Uterus (tissue), 4 donors: Measurements from ENCODE around the gene MUC12. TPM values are rescaled to one million over a fixed set of nuclear protein-coding genes. Genes with fewer than 3 reads are reported as not detected.
"Not testable (repeated sequence)": the region's sequence is repeated elsewhere in the genome, so short reads cannot be mapped to it uniquely, and the experiment has no call there.

ENCODE experiments used
- DNase-seq, 2 donors: peaks; one replicate each; pipeline ENCODE4 v3.0.0-alpha.2; 2019 to 2020
- H3K27ac ChIP-seq, 2 donors: fragments of 200-600 bp; sonication (generic); 1 replicate in 1 of 2; 2 replicates in 1 of 2; pipeline ENCODE4 v1.5.1; 2016 to 2018
- H3K27me3 ChIP-seq, 2 donors: fragments of 200-600 bp; sonication (generic); one replicate each; pipeline ENCODE4 v1.5.1; 2018 to 2019; ENCODE audit warnings: control low read depth in 1 of 2
- H3K36me3 ChIP-seq, 2 donors: fragments of 200-600 bp; sonication (generic); one replicate each; pipeline ENCODE4 v1.5.1; 2019; ENCODE audit warnings: control low read depth in 1 of 2
- H3K4me1 ChIP-seq, 2 donors: fragments of 200-600 bp; sonication (generic); one replicate each; pipeline ENCODE4 v1.5.1; 2018 to 2019; ENCODE audit warnings: control low read depth in 1 of 2
- H3K4me3 ChIP-seq, 2 donors: fragments of 200-600 bp; sonication (generic); 1 replicate in 1 of 2; 2 replicates in 1 of 2; pipeline ENCODE4 v1.5.1; 2018 to 2019; ENCODE audit warnings: mild to moderate bottlenecking in 1 of 2
- H3K9me3 ChIP-seq, 2 donors: fragments of 200-600 bp; sonication (generic); one replicate each; pipeline ENCODE4 v1.5.1; 2019; ENCODE audit warnings: control low read depth in 1 of 2
- CTCF ChIP-seq, 4 experiments: fragments of 200-600 bp in 2 of 4; fragments of 450-650 bp in 2 of 4; sonication (generic) in 2 of 4; IDR thresholded peaks; one replicate each; pipeline ENCODE4 v1.5.1; 2016 to 2019; ENCODE audit warnings: antibody characterized with exemption in 4 of 4, mild to moderate bottlenecking in 2 of 4, moderate library complexity in 1 of 4
- POLR2A ChIP-seq, 2 donors: fragments of 450-650 bp; IDR thresholded peaks; one replicate each; pipeline ENCODE4 v1.6.1; 2016; ENCODE audit warnings: antibody characterized with exemption in 2 of 2, mild to moderate bottlenecking in 1 of 2, moderate library complexity in 1 of 2
- intact Hi-C: fragments of 100-400 bp; cut with DNase I; formaldehyde crosslinking; loops from one replicate; pipeline ENCODE4 v1.15.1; 2023; ENCODE audit warnings: low total_unique reads
- total RNA-seq, 4 donors: library from RNA; depleted of rRNA in 3 of 4; stranded (reverse); fragments of >200 nt in 3 of 4; gene quantifications; one replicate each; pipeline versions ENCODE4 v1.1.0 to v1.2.4, GENCODE V29; 2014 to 2023
- donor health status: DM: yes; HTN: yes; CAD: no.

Gene MUC12
- total RNA-seq, 4 donors from 2014 or later: 0.03 to 14.9 (median 0.29) TPM; not detected in 1

- H3K27ac ChIP-seq: no peak overlapping the region
- intact Hi-C loops: no loop called here
- no peaks in the 10 kb centered on the region for H3K4me1 ChIP-seq
- TF ChIP-seq POLR2A (IDR thresholded peaks at IDR 0.05) (no peak), CTCF (IDR thresholded peaks at IDR 0.05) (no peak)
- H3K36me3 ChIP-seq: no peaks in the 10 kb centered on the region
- no peak overlapping the region for H3K4me3 ChIP-seq
- DNase-seq: no peak
- H3K27me3 ChIP-seq: no peaks in the 10 kb centered on the region
- H3K9me3 ChIP-seq: no peaks in the 10 kb centered on the region
Measured at GRCh38 chr7:100978300-100978699, 8.9 kb downstream of the MUC12 start.

DNA sequence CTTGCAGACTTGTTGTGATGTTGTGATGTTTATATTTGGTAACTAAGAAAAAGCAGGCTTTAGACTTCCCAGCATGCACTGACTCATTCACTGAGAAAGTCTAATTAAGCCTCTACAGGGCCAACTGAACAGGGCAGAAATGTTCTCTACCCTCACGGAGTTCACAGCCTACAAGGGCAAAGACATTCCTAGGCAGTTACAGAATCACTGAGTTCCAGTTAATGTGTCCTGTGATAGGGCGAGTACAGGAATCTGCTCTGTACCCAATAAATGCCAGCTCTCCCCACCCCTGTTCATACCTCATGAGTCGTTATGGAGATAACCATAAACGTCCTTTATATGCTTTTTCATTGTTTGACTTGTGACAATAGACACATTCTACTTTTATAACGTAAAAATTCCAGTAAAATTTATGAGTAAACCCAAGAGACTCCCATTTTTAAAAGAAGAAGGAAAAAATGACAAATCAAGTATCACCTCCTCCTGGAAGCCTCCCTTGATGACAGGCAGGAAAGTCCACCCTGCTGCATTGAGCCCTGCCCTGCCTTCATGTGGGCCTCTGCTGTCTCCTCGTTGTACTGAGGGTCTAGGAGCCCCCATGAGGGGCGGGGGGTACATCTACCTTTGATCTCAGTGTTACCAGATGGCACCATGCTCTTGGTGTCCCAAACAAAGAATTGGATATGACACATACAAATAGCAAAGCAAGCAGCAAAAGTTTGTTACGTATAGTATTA is 14.3 kb downstream of the MUC12 start:
- H3K4me1 ChIP-seq: no peaks in the 10 kb centered on the region
- intact Hi-C loops: no loop called here
- no peak for DNase-seq
- H3K27ac ChIP-seq: no peak overlapping the region
- TF ChIP-seq POLR2A (IDR thresholded peaks at IDR 0.05): no peak
- TF ChIP-seq CTCF (IDR thresholded peaks at IDR 0.05): no peak
- no peak overlapping the region for H3K4me3 ChIP-seq
- no peaks in the 10 kb centered on the region for H3K36me3 ChIP-seq
- no peaks in the 10 kb centered on the region for H3K9me3 ChIP-seq
- no peaks in the 10 kb centered on the region for H3K27me3 ChIP-seq

DNA sequence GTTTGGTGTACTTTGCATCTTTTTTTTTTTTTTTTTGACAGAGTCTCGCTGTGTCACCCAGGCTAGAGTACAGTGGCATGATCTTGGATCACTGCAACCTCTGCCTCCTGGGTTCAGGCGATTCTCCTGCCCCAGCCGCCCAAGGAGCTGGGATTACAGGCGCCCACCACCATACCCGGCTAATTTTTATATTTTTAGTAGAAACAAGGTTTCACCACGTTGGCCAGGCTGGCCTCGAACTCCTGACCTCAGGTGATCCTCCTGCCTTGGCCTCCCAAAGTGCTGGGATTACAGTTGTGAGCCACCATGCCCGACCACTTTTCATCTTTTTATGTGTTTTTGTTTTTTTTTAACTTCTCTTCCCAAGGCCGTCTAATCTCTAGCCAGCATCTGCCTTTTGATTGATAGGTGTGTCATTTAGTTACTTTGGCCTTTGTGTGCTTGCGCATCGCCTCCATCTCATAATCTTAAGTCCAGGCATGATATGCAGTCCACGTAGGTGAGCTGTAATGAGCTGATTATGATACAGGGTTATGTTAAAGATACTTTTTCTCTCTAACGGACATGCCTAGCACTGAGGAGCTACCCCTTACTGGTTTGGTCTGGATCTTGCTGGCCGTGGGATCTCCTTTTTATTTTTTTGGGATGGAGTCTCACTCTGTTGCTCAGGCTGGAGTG is 15.0 kb downstream of the MUC12 start:
- H3K9me3 ChIP-seq, H3K27ac ChIP-seq, H3K36me3 ChIP-seq, H3K27me3 ChIP-seq, H3K4me3 ChIP-seq, intact Hi-C loops, H3K4me1 ChIP-seq, DNase-seq: not testable (repeated sequence)

- H3K4me3 ChIP-seq, H3K27me3 ChIP-seq, H3K9me3 ChIP-seq, H3K27ac ChIP-seq, H3K4me1 ChIP-seq, DNase-seq, H3K36me3 ChIP-seq, intact Hi-C loops: not testable (repeated sequence)
Measured at GRCh38 chr7:100985033-100985797, 15.8 kb downstream of the MUC12 start.

- no peaks in the 10 kb centered on the region for H3K4me1 ChIP-seq
- H3K36me3 ChIP-seq: no peaks in the 10 kb centered on the region
- H3K27me3 ChIP-seq: no peaks in the 10 kb centered on the region
- intact Hi-C loops: no loop called here
- no peak overlapping the region for H3K4me3 ChIP-seq
- no peak overlapping the region for H3K27ac ChIP-seq
- no peaks in the 10 kb centered on the region for H3K9me3 ChIP-seq
- no peak for DNase-seq
- TF ChIP-seq POLR2A (IDR thresholded peaks at IDR 0.05): no peak
- no peak for TF ChIP-seq CTCF (IDR thresholded peaks at IDR 0.05)
Measured at GRCh38 chr7:100991631-100992030, 22.3 kb downstream of the MUC12 start.

DNA sequence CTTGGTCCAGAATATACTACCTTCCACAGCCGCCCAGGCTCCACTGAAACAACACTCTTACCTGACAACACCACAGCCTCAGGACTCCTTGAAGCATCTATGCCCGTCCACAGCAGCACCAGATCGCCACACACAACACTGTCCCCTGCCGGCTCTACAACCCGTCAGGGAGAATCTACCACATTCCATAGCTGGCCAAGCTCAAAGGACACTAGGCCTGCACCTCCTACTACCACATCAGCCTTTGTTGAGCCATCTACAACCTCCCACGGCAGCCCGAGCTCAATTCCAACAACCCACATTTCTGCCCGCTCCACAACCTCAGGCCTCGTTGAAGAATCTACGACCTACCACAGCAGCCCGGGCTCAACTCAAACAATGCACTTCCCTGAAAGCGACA is 22.9 kb downstream of the MUC12 start:
- DNase-seq, intact Hi-C loops, H3K4me3 ChIP-seq, H3K4me1 ChIP-seq, H3K27me3 ChIP-seq, H3K36me3 ChIP-seq, H3K27ac ChIP-seq, H3K9me3 ChIP-seq: not testable (repeated sequence)

DNA sequence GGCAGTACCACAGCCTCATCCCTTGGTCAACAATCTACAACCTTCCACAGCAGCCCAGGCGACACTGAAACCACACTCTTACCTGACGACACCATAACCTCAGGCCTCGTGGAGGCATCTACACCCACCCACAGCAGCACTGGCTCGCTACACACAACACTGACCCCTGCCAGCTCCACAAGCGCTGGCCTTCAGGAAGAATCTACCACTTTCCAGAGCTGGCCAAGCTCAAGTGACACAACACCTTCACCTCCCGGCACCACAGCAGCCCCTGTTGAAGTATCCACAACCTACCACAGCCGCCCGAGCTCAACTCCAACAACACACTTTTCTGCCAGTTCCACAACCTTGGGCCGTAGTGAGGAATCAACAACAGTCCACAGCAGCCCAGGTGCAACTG is 25.3 kb downstream of the MUC12 start:
- H3K27me3 ChIP-seq, H3K9me3 ChIP-seq, H3K4me1 ChIP-seq, H3K36me3 ChIP-seq, DNase-seq, H3K4me3 ChIP-seq, H3K27ac ChIP-seq, intact Hi-C loops: not testable (repeated sequence)

- intact Hi-C loops, DNase-seq, H3K27me3 ChIP-seq, H3K4me3 ChIP-seq, H3K4me1 ChIP-seq, H3K27ac ChIP-seq, H3K9me3 ChIP-seq, H3K36me3 ChIP-seq: not testable (repeated sequence)
Measured at GRCh38 chr7:100998530-100998929, 29.2 kb downstream of the MUC12 start.

DNA sequence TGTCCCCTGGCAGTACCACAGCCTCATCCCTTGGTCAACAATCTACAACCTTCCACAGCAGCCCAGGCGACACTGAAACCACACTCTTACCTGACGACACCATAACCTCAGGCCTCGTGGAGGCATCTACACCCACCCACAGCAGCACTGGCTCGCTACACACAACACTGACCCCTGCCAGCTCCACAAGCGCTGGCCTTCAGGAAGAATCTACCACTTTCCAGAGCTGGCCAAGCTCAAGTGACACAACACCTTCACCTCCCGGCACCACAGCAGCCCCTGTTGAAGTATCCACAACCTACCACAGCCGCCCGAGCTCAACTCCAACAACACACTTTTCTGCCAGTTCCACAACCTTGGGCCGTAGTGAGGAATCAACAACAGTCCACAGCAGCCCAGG is 30.0 kb downstream of the MUC12 start:
- H3K4me1 ChIP-seq, H3K36me3 ChIP-seq, H3K27ac ChIP-seq, H3K27me3 ChIP-seq, intact Hi-C loops, H3K9me3 ChIP-seq, H3K4me3 ChIP-seq, DNase-seq: not testable (repeated sequence)

- H3K27ac ChIP-seq, H3K4me1 ChIP-seq, DNase-seq: not testable (repeated sequence)
Measured at GRCh38 chr7:101000025-101000424, 30.7 kb downstream of the MUC12 start.

More at GRCh38 chr7:101000025-101000424, 30.7 kb downstream of the MUC12 start:
- intact Hi-C loops, H3K36me3 ChIP-seq, H3K9me3 ChIP-seq, H3K27me3 ChIP-seq, H3K4me3 ChIP-seq: not testable (repeated sequence)
